Measurements from ENCODE around the gene CD14. TPM values are rescaled to one million over a fixed set of nuclear protein-coding genes. Genes with fewer than 3 reads are reported as not detected.

CD14 gene
- total RNA-seq, 1 experiment from 2014 or later: 0.42 TPM

DNA sequence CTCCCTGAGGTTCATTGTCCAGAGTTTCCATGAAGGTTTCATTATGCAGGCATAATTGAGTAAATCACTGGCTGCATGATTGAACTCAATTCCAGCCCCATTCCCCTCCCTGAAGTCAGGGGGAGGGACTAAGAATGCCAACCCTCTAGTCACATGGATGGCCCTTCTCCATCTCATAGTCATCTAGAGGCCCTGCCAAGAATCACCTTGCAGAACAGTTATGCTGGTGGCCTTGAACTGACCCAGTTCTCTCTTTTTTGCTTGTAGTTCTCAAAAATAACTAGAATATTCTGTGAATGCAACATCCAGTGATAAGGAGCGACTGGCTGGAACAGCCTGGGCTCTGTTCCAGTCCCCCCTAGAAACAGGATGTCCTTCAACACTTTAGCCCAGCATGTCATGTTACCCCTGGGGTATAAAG, 36.6 kb downstream of the CD14 start:
- POLR2A ChIA-PET: no interaction called here
- RAD21 ChIA-PET (ENCODE audit: low non-redundant PET in 1 of 2, low total read pairs in 2 of 2, uncharacterized antibody in 2 of 2, unreplicated experiment in 2 of 2): no interaction called here
- CTCF ChIA-PET: no interaction called here

More for the DNA sequence above, 36.6 kb downstream of the CD14 start:
- Histone ChIP-seq H3K4me2 (ENCODE audit: low read length) (no peak overlapping the region), H3K9ac (ENCODE audit: low read length) (no peak overlapping the region), H2AFZ (ENCODE audit: low read depth, low read length, poor library complexity, severe bottlenecking) (no peak overlapping the region), H3K9me3 (ENCODE audit: control insufficient read depth in 1 of 2, insufficient read depth in 1 of 2, low read depth in 1 of 2, low read length in 2 of 2) (no peaks in the 10 kb centered on the region), H4K20me1 (ENCODE audit: insufficient read depth) (no peaks in the 10 kb centered on the region), H3K4me1 (ENCODE audit: control insufficient read depth in 1 of 2, insufficient read depth in 2 of 2, low read length in 2 of 2) (no peaks in the 10 kb centered on the region; a peak in 1 of 4 replicates), H3K27me3 (ENCODE audit: insufficient read depth, low read length) (no peaks in the 10 kb centered on the region), H3K79me2 (ENCODE audit: insufficient read depth, low read length) (no peaks in the 10 kb centered on the region), H3K4me3 (replicated peaks in 1 of 2; ENCODE audit: low read depth in 1 of 2, low read length in 2 of 2) (no peak overlapping the region), H3K36me3 (ENCODE audit: control insufficient read depth in 1 of 2, insufficient read depth in 2 of 2, low read length in 2 of 2) (no peaks in the 10 kb centered on the region), H3K9me2 (ENCODE audit: insufficient read depth) (no peaks in the 10 kb centered on the region), H3K27ac (ENCODE audit: low read depth, low read length) (no peak overlapping the region)
- no peak for TF ChIP-seq EZH2 (IDR thresholded peaks at IDR 0.05)
- TF ChIP-seq, protein P1, sequence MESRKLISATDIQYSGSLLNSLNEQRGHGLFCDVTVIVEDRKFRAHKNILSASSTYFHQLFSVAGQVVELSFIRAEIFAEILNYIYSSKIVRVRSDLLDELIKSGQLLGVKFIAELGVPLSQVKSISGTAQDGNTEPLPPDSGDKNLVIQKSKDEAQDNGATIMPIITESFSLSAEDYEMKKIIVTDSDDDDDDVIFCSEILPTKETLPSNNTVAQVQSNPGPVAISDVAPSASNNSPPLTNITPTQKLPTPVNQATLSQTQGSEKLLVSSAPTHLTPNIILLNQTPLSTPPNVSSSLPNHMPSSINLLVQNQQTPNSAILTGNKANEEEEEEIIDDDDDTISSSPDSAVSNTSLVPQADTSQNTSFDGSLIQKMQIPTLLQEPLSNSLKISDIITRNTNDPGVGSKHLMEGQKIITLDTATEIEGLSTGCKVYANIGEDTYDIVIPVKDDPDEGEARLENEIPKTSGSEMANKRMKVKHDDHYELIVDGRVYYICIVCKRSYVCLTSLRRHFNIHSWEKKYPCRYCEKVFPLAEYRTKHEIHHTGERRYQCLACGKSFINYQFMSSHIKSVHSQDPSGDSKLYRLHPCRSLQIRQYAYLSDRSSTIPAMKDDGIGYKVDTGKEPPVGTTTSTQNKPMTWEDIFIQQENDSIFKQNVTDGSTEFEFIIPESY (IDR thresholded peaks at IDR 0.05; ENCODE audit: extremely low read depth, insufficient replicate concordance, low read length): no peak
- no peak for TF ChIP-seq FOSL1 (IDR thresholded peaks at IDR 0.05; ENCODE audit: low read depth)
- TF ChIP-seq JUND (IDR thresholded peaks at IDR 0.05): no peak
- no peak for TF ChIP-seq ZFX (IDR thresholded peaks at IDR 0.05)
- no peak for TF ChIP-seq EGR1 (IDR thresholded peaks at IDR 0.05; ENCODE audit: low read depth)
- no peak for TF ChIP-seq CBX3 (IDR thresholded peaks at IDR 0.05; ENCODE audit: low read depth)
- TF ChIP-seq ZNF274 (IDR thresholded peaks at IDR 0.05; ENCODE audit: low read depth, low read length): no peak
- TF ChIP-seq, protein P2, sequence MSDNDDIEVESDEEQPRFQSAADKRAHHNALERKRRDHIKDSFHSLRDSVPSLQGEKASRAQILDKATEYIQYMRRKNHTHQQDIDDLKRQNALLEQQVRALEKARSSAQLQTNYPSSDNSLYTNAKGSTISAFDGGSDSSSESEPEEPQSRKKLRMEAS (IDR thresholded peaks at IDR 0.05): no peak
- TF ChIP-seq CEBPB (IDR thresholded peaks at IDR 0.05; ENCODE audit: low read depth): no peak
- no peak for DNase-seq (ENCODE audit: low read depth, low spot score)
- no peak for ATAC-seq
- BruUV-seq (replicated peaks): no TSS peak
- intact Hi-C loops (cut with micrococcal nuclease): no loop called here
